ENCODE results near the gene ALDH16A1. TPM values are rescaled to one million over a fixed set of nuclear protein-coding genes. Genes with fewer than 3 reads are reported as not detected.

ALDH16A1 gene
- total RNA-seq, 1 experiment from 2014 or later, result 51.7 TPM

DNA sequence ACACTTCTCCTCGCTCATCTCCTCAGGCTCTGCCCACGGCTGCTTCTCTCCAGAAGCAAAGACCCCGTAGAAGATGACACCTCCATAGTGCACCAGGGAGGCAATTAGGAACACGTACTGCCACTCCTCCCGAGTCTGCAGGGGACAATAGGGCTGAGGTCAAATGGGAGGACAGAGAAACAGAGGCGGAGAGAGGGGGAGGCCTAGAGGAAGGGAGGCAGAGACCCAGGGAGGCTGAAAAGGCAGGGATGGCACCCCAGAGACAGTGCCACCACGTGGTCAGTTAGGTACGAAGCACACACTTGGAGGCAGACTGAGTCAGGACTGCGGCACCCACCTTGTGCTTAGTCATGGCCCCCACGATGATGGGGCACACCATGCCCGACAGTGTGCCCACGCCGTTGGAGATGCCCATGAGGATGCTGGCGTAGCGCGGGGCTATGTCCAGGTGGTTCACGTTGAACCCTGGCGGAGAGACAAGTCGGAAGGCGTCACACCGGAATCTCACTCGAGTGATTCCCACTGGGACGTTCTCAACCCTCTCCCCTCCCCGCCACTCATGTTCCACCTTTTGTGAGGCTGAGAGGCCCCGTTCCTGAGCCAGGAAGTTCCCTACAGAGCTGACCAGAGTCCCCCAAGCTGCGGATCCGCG lies 22.2 kb upstream of the ALDH16A1 start:
- H3K4ac ChIP-seq (ENCODE audit: low read depth, low read length), result no peak overlapping the region
- H4K5ac ChIP-seq (ENCODE audit: insufficient read length, low read depth, low read length), result no peak overlapping the region
- Mint-ChIP-seq H3K4me3 (peak overlapping the region in 1 of 2 experiments; percentile 53; a peak in 2 of 5 replicates), H3K9me3 (peaks cover 4 to 5% of the 10 kb centered on the region in 2 experiments; a peak in 4 of 5 replicates), H3K27ac (no peak overlapping the region), H3K4me1 (peaks cover 41 to 78% of the 10 kb centered on the region in 2 experiments), H3K27me3 (ENCODE audit: low read depth) (peaks cover 76% of the 10 kb centered on the region), H3K36me3 (ENCODE audit: insufficient read depth in 1 of 3, low read depth in 3 of 3) (peaks cover 3 to 15% (median 6%) of the 10 kb centered on the region in 3 experiments)
- H3K23ac ChIP-seq (ENCODE audit: insufficient read length, low read depth, low read length), result no peak overlapping the region
- H2BK120ac ChIP-seq (ENCODE audit: low read depth, low read length, poor library complexity, severe bottlenecking), result no peak overlapping the region
- H3K4me1 ChIP-seq (ENCODE audit: insufficient read depth, low read length), result no peaks in the 10 kb centered on the region; the same call in 1 of the 2 replicates
- H3K4me2 ChIP-seq (ENCODE audit: insufficient read depth, insufficient read length, low read length), result no peak overlapping the region
- peaks cover 2% of the 10 kb centered on the region; the same call in 1 of the 2 replicates for H3K27me3 ChIP-seq (ENCODE audit: insufficient read depth, low read length)
- H4K20me1 ChIP-seq (ENCODE audit: control insufficient read depth, insufficient read depth, insufficient read length), result no peaks in the 10 kb centered on the region
- H3K9me3 ChIP-seq (ENCODE audit: control insufficient read depth, low read depth, low read length), result no peaks in the 10 kb centered on the region
- H2BK5ac ChIP-seq (ENCODE audit: insufficient read length, low read length), result no peak overlapping the region
- no peaks in the 10 kb centered on the region for H3K79me1 ChIP-seq (ENCODE audit: insufficient read depth, low read depth, low read length, poor library complexity, severe bottlenecking)
- H3K79me2 ChIP-seq (ENCODE audit: insufficient read depth, low read length), result no peaks in the 10 kb centered on the region
- H2BK12ac ChIP-seq (ENCODE audit: insufficient read length, low read depth, low read length), result no peak overlapping the region
- no peak overlapping the region for H2AFZ ChIP-seq (ENCODE audit: low read length)
- no peak overlapping the region for H3K18ac ChIP-seq (ENCODE audit: insufficient read length, low read depth, low read length)
- H3K14ac ChIP-seq (ENCODE audit: insufficient read depth, low read length), result no peak overlapping the region
- TF ChIP-seq, protein P1, sequence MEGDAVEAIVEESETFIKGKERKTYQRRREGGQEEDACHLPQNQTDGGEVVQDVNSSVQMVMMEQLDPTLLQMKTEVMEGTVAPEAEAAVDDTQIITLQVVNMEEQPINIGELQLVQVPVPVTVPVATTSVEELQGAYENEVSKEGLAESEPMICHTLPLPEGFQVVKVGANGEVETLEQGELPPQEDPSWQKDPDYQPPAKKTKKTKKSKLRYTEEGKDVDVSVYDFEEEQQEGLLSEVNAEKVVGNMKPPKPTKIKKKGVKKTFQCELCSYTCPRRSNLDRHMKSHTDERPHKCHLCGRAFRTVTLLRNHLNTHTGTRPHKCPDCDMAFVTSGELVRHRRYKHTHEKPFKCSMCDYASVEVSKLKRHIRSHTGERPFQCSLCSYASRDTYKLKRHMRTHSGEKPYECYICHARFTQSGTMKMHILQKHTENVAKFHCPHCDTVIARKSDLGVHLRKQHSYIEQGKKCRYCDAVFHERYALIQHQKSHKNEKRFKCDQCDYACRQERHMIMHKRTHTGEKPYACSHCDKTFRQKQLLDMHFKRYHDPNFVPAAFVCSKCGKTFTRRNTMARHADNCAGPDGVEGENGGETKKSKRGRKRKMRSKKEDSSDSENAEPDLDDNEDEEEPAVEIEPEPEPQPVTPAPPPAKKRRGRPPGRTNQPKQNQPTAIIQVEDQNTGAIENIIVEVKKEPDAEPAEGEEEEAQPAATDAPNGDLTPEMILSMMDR (conservative IDR thresholded peaks at IDR 0.05), result peak; percentile 58
- no peak overlapping the region for H3K9ac ChIP-seq (ENCODE audit: extremely low read depth, insufficient read length, low read length)
- WGBS (ENCODE audit: extremely low coverage, insufficient read length, low lambda C conversion rate), result no CpG with 5 or more reads among the region's 28 CpGs
- no peak overlapping the region for H3T11ph ChIP-seq (ENCODE audit: low read length)
- H2BK20ac ChIP-seq (ENCODE audit: low read depth, low read length, poor library complexity, severe bottlenecking), result no peak overlapping the region
- H3K56ac ChIP-seq (ENCODE audit: insufficient read length, low read depth, low read length), result no peak overlapping the region
- H4K91ac ChIP-seq (ENCODE audit: insufficient read length, low read depth, low read length), result no peak overlapping the region
- no peak for DNase-seq
- H2AK5ac ChIP-seq (ENCODE audit: insufficient read length, low read length), result no peak overlapping the region
- no peak overlapping the region for H2BK15ac ChIP-seq (ENCODE audit: low read depth, low read length)
- H4K8ac ChIP-seq (replicated peaks; ENCODE audit: insufficient read length, low read depth, low read length), result no peak overlapping the region
- H3K27ac ChIP-seq (ENCODE audit: insufficient read length, low read depth, low read length), result no peak overlapping the region
- H3K23me2 ChIP-seq (ENCODE audit: insufficient read length, low read depth, low read length, poor library complexity, severe bottlenecking), result peaks cover 20% of the 10 kb centered on the region

Measured in H9 (cell line).